Gastrocnemius medialis (tissue), 4 donors: Measurements from ENCODE around the gene MLXIP.

ENCODE experiments used
- POLR2A ChIP-seq, 2 donors: fragments of 450-650 bp; IDR thresholded peaks; one replicate each; pipeline ENCODE4 v1.6.1; 2017; ENCODE audit warnings: antibody characterized with exemption in 2 of 2, mild to moderate bottlenecking in 2 of 2, moderate library complexity in 2 of 2
- TF ChIP-seq, protein P1 (sequence below), 5 experiments: fragments of 450-650 bp in 3 of 5; fragments of 200-600 bp in 2 of 5; sonication (generic) in 2 of 5; IDR thresholded peaks in 4 of 5; conservative IDR thresholded peaks in 1 of 5; 1 replicate in 4 of 5; 2 replicates in 1 of 5; pipeline ENCODE4 v1.5.1; 2016 to 2019; ENCODE audit warnings: antibody characterized with exemption in 5 of 5, mild to moderate bottlenecking in 3 of 5, moderate library complexity in 3 of 5

DNA sequence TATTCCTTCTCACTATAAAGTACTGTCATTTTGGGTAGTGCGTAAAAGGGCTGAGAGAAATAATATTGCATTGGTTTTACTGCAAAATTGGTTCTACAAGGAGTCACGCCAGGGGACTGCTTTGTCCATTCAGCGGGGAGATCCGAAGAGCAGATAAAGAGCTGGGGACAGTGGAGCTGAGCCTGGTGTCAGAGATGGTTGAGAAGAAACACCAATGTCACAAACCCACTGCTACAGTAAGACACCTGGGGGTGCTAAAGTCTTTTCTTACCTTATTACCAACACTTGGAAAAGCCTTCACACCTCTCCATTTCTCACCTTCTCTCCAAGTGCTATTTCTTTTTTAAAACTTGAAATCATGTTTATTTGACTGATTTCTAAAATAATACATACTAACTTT lies 81.3 kb downstream of the MLXIP start:
- TF ChIP-seq, protein P1, sequence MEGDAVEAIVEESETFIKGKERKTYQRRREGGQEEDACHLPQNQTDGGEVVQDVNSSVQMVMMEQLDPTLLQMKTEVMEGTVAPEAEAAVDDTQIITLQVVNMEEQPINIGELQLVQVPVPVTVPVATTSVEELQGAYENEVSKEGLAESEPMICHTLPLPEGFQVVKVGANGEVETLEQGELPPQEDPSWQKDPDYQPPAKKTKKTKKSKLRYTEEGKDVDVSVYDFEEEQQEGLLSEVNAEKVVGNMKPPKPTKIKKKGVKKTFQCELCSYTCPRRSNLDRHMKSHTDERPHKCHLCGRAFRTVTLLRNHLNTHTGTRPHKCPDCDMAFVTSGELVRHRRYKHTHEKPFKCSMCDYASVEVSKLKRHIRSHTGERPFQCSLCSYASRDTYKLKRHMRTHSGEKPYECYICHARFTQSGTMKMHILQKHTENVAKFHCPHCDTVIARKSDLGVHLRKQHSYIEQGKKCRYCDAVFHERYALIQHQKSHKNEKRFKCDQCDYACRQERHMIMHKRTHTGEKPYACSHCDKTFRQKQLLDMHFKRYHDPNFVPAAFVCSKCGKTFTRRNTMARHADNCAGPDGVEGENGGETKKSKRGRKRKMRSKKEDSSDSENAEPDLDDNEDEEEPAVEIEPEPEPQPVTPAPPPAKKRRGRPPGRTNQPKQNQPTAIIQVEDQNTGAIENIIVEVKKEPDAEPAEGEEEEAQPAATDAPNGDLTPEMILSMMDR (IDR thresholded peaks at IDR 0.05 in 4 of 5, conservative IDR thresholded peaks at IDR 0.05 in 1 of 5): no peak
- TF ChIP-seq POLR2A (IDR thresholded peaks at IDR 0.05): no peak
